Limb (tissue), 2 donors: ENCODE results near the gene PRR15L.
"Not testable (repeated sequence)": the region's sequence is repeated elsewhere in the genome, so short reads cannot be mapped to it uniquely, and the experiment has no call there.

Experiments
- DNase-seq, 2 donors: peaks; one replicate each; pipeline ENCODE4 v3.0.0-alpha.2; 2016; ENCODE audit errors: extremely low spot score in 2 of 2

PRR15L gene

GRCh38 chr17:47957591-47958490 lies at the start of gene PRR15L:
Gene PRR15L, minus strand, starts transcription at chr17:47957883. Its CDS starts 4,649 bp downstream, at chr17:47953234.
- DNase-seq: no peak

GRCh38 chr17:48006936-48007709 lies 49.4 kb upstream of the PRR15L start:
- DNase-seq: no peak

- no peak for DNase-seq
These were observed 47.3 kb upstream of the PRR15L start for GRCh38 chr17:48004983-48005382.

- DNase-seq: peak in 1 of 2 donors; percentile 73
These were observed 45.9 kb upstream of the PRR15L start for GRCh38 chr17:48003417-48004151.

- no peak for DNase-seq
These were observed 45.3 kb upstream of the PRR15L start for GRCh38 chr17:48002916-48003416.

GRCh38 chr17:48002266-48002915 lies 44.7 kb upstream of the PRR15L start:
- no peak for DNase-seq

- not testable (repeated sequence) for DNase-seq
These were observed 44.0 kb upstream of the PRR15L start for GRCh38 chr17:48001657-48002056.

GRCh38 chr17:48001197-48001596 lies 43.5 kb upstream of the PRR15L start:
- no peak for DNase-seq

- no peak for DNase-seq
These were observed 41.9 kb upstream of the PRR15L start for GRCh38 chr17:47999582-47999981.

GRCh38 chr17:47998044-47998443 lies 40.4 kb upstream of the PRR15L start:
- no peak for DNase-seq

- DNase-seq: no peak
These were observed 39.9 kb upstream of the PRR15L start for GRCh38 chr17:47997586-47997985.

GRCh38 chr17:47996201-47996600 lies 38.5 kb upstream of the PRR15L start:
- no peak for DNase-seq

GRCh38 chr17:47995241-47995935 lies 37.7 kb upstream of the PRR15L start:
- no peak for DNase-seq

GRCh38 chr17:47994724-47995123 lies 37.0 kb upstream of the PRR15L start:
- no peak for DNase-seq

GRCh38 chr17:47993964-47994363 lies 36.3 kb upstream of the PRR15L start:
- no peak for DNase-seq

- no peak for DNase-seq
These were observed 35.4 kb upstream of the PRR15L start for GRCh38 chr17:47993031-47993564.

- no peak for DNase-seq
These were observed 34.5 kb upstream of the PRR15L start for GRCh38 chr17:47992216-47992615.

- peak in 1 of 2 donors; percentile 49 for DNase-seq
These were observed 33.5 kb upstream of the PRR15L start for GRCh38 chr17:47990962-47991731.

- no peak for DNase-seq
These were observed 32.0 kb upstream of the PRR15L start for GRCh38 chr17:47989700-47990099.
